Gastroesophageal sphincter (tissue), 3 donors: ENCODE results near the gene RABGEF1.
"Not testable (repeated sequence)": the region's sequence is repeated elsewhere in the genome, so short reads cannot be mapped to it uniquely, and the experiment has no call there.

Source experiments
- CTCF ChIP-seq, 4 experiments: fragments of 200-600 bp in 2 of 4; fragments of 450-650 bp in 2 of 4; sonication (generic) in 1 of 4; IDR thresholded peaks; one replicate each; pipeline ENCODE4 v1.5.1; 2017 to 2019; ENCODE audit warnings: antibody characterized with exemption in 4 of 4, mild to moderate bottlenecking in 2 of 4, moderate library complexity in 2 of 4
- POLR2A ChIP-seq, 2 donors: fragments of 450-650 bp; IDR thresholded peaks; one replicate each; pipeline ENCODE4 v1.6.1; 2017; ENCODE audit warnings: antibody characterized with exemption in 2 of 2, mild to moderate bottlenecking in 2 of 2, moderate library complexity in 1 of 2
- POLR2AphosphoS5 ChIP-seq: sonication (generic); formaldehyde crosslinking; IDR thresholded peaks from one replicate; pipeline ENCODE4 v1.6.1; 2017; ENCODE audit warnings: antibody characterized with exemption

- not testable (repeated sequence) for TF ChIP-seq POLR2A (IDR thresholded peaks at IDR 0.05); CTCF (IDR thresholded peaks at IDR 0.05); POLR2AphosphoS5
These were observed 43.5 kb downstream of the RABGEF1 start for GRCh38 chr7:66783887-66784595.
